Fibroblast of lung (primary cell): ENCODE measurements around the gene SPATA12.

Experiments
- EZH2 ChIP-seq: IDR thresholded peaks from 2 replicates; pipeline ENCODE4 v1.5.1; 2012; ENCODE audit warnings: low read length, control low read depth, mild to moderate bottlenecking; ENCODE audit errors: missing control alignments
- TF ChIP-seq, protein P1 (sequence below), 2 donors: IDR thresholded peaks in 1 of 2; conservative IDR thresholded peaks in 1 of 2; 1 replicate in 1 of 2; 2 replicates in 1 of 2; pipeline ENCODE4 v1.5.1; 2011 to 2012; ENCODE audit warnings: low read length in 2 of 2, control low read depth in 1 of 2, inconsistent platforms in 1 of 2, low read depth in 1 of 2, mild to moderate bottlenecking in 1 of 2

DNA sequence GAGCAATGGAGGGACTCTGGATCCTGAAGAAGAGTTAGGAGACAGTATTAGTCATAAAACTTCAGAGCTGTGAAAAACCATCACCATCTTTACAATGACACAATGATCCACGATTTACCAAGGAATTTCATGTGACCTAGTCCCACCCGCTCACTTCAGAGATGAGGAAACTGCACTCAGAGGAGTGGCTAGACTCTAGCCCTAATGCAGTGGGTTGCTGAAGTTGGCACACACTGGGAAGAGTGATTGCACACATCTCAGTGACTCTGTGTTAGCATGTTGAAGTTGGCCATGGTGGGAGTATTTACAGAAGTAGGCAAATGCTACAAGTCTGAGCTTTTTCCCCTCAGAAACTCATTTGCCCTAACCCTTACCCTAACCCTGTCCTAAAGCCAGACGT is 35.2 kb upstream of the SPATA12 start:
- TF ChIP-seq, protein P1, sequence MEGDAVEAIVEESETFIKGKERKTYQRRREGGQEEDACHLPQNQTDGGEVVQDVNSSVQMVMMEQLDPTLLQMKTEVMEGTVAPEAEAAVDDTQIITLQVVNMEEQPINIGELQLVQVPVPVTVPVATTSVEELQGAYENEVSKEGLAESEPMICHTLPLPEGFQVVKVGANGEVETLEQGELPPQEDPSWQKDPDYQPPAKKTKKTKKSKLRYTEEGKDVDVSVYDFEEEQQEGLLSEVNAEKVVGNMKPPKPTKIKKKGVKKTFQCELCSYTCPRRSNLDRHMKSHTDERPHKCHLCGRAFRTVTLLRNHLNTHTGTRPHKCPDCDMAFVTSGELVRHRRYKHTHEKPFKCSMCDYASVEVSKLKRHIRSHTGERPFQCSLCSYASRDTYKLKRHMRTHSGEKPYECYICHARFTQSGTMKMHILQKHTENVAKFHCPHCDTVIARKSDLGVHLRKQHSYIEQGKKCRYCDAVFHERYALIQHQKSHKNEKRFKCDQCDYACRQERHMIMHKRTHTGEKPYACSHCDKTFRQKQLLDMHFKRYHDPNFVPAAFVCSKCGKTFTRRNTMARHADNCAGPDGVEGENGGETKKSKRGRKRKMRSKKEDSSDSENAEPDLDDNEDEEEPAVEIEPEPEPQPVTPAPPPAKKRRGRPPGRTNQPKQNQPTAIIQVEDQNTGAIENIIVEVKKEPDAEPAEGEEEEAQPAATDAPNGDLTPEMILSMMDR (conservative IDR thresholded peaks at IDR 0.05 in 1 of 2, IDR thresholded peaks at IDR 0.05 in 1 of 2; ENCODE audit: low read depth in 1 of 2, low read length in 2 of 2) = no peak
- no peak for TF ChIP-seq EZH2
